Esophagus muscularis mucosa (tissue), 4 donors: ENCODE data around the gene NME8. TPM values are rescaled to one million over a fixed set of nuclear protein-coding genes. Genes with fewer than 3 reads are reported as not detected.

Experiments used
- DNase-seq: peaks from one replicate; pipeline ENCODE4 v3.0.0-alpha.2; 2017; ENCODE audit errors: extremely low spot score
- H3K27ac ChIP-seq, 4 donors: fragments of 200-600 bp; sonication (generic); replicated peaks in 1 of 4; 1 replicate in 3 of 4; 2 replicates in 1 of 4; pipeline ENCODE4 v1.5.1; 2016 to 2019; ENCODE audit warnings: mild to moderate bottlenecking in 1 of 4
- H3K27me3 ChIP-seq, 4 donors: fragments of 200-600 bp; sonication (generic); one replicate each; pipeline versions ENCODE4 v1.5.1 to v1.6.0; 2016 to 2019
- H3K36me3 ChIP-seq, 4 donors: fragments of 200-600 bp; sonication (generic); one replicate each; pipeline ENCODE4 v1.5.1; 2016 to 2019
- H3K4me1 ChIP-seq, 4 donors: fragments of 200-600 bp; sonication (generic); one replicate each; pipeline ENCODE4 v1.5.1; 2016 to 2019
- H3K4me3 ChIP-seq, 4 donors: fragments of 200-600 bp; sonication (generic); 1 replicate in 2 of 4; 2 replicates in 2 of 4; pipeline ENCODE4 v1.5.1; 2016 to 2019; ENCODE audit warnings: mild to moderate bottlenecking in 4 of 4, moderate library complexity in 1 of 4
- H3K9me3 ChIP-seq, 4 donors: fragments of 200-600 bp; sonication (generic); 1 replicate in 3 of 4; 2 replicates in 1 of 4; pipeline ENCODE4 v1.5.1; 2016 to 2019
- CTCF ChIP-seq, 3 experiments: fragments of 200-600 bp in 2 of 3; fragments of 450-650 bp in 1 of 3; sonication (generic) in 2 of 3; IDR thresholded peaks; one replicate each; pipeline ENCODE4 v1.5.1; 2017 to 2019; ENCODE audit warnings: antibody characterized with exemption in 3 of 3, mild to moderate bottlenecking in 2 of 3, moderate library complexity in 1 of 3
- EP300 ChIP-seq: sonication (generic); formaldehyde crosslinking; IDR thresholded peaks from one replicate; pipeline ENCODE4 v1.6.1; 2017; ENCODE audit warnings: antibody characterized with exemption
- POLR2A ChIP-seq: fragments of 450-650 bp; IDR thresholded peaks from one replicate; pipeline ENCODE4 v1.6.1; 2017; ENCODE audit warnings: antibody characterized with exemption, moderate library complexity, mild to moderate bottlenecking, low read depth
- POLR2AphosphoS5 ChIP-seq, 2 donors: sonication (generic); formaldehyde crosslinking; IDR thresholded peaks; one replicate each; pipeline ENCODE4 v1.6.1; 2017; ENCODE audit warnings: antibody characterized with exemption in 2 of 2
- WGBS: methylation state at CpG from one replicate; pipeline ENCODE4 v1.1.5; 2018; 5-methylcytosine and 5-hydroxymethylcytosine counted together
- intact Hi-C: fragments of 100-400 bp; cut with DNase I; formaldehyde crosslinking; loops from one replicate; pipeline ENCODE4 v1.15.1; 2023
- total RNA-seq, 4 donors: library from RNA; depleted of rRNA; stranded (reverse); fragments of >200 nt; gene quantifications; one replicate each; pipeline versions ENCODE4 v1.1.0 to v1.2.1, GENCODE V29; 2016

Gene NME8
- total RNA-seq, 4 donors from 2014 or later = 0.57 TPM; not detected in 3

- Histone ChIP-seq H3K4me3 (no peak overlapping the region), H3K4me1 (peaks cover 0 to 2% (median 0%) of the 10 kb centered on the region in 4 donors), H3K9me3 (peaks cover 0 to 4% (median 0%) of the 10 kb centered on the region in 4 donors), H3K27me3 (no peaks in the 10 kb centered on the region), H3K27ac (no peak overlapping the region), H3K36me3 (no peaks in the 10 kb centered on the region)
- intact Hi-C loops = no loop called here
- no peak for TF ChIP-seq POLR2AphosphoS5 (IDR thresholded peaks at IDR 0.05)
- no peak for TF ChIP-seq EP300
- TF ChIP-seq CTCF (IDR thresholded peaks at IDR 0.05) = no peak
- no peak for TF ChIP-seq POLR2A
- no peak for DNase-seq
- WGBS = 66% methylated on average over 2 of the region's 2 CpGs
Observed at GRCh38 chr7:37932543-37932942, 84.1 kb downstream of the NME8 start.

- no peak overlapping the region for H3K4me3 ChIP-seq
- no peaks in the 10 kb centered on the region for H3K27me3 ChIP-seq
- peaks cover 0 to 4% (median under 1%) of the 10 kb centered on the region in 4 donors for H3K9me3 ChIP-seq
- no peak for TF ChIP-seq CTCF (IDR thresholded peaks at IDR 0.05)
- TF ChIP-seq POLR2AphosphoS5 (IDR thresholded peaks at IDR 0.05) = no peak
- TF ChIP-seq EP300 = no peak
- TF ChIP-seq POLR2A = no peak
- WGBS = 89% methylated on average over 9 of the region's 9 CpGs
- no peaks in the 10 kb centered on the region for H3K4me1 ChIP-seq
- H3K36me3 ChIP-seq = no peaks in the 10 kb centered on the region
- intact Hi-C loops = no loop called here
- DNase-seq = no peak
- H3K27ac ChIP-seq = no peak overlapping the region
Observed at GRCh38 chr7:37933018-37933566, 84.7 kb downstream of the NME8 start.

DNA sequence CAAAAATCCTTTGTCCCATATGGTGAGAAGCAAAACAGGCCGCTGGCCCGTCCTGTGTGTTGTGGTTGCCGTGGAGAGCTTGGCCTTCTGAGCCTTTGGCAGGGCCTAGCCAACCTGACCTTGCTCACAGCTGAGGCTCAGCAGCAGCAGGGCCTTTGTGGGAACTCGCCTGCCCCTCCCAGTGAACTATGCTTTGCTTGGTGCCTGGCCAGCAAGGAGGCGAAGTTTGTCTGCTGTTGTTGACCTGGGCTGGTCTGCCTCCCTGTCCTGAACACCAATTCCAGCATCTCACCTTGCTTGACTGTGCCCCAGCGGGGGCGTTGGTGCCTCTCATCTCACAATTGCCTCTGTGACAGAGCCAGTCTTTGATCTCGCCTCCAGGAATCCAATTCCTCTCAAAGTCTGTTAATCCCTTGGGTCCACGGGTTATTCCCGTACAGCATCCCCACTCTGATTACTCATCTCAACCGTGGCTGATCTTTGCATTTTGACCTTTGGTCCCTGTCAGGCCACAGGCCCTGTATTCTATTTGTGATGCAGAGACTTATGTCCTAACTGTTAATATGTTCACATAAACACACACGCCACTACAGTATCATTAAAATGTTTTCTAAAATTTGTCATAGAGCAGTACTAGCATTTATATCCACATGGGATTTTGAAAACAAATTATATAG lies 94.7 kb downstream of the NME8 start:
- no peak for DNase-seq
- peak overlapping the region; percentile 34 to 62 (median 50) for H3K27ac ChIP-seq
- H3K36me3 ChIP-seq = no peaks in the 10 kb centered on the region
- no peaks in the 10 kb centered on the region for H3K27me3 ChIP-seq
- no peak overlapping the region for H3K4me3 ChIP-seq
- WGBS = 54% methylated on average over 9 of the region's 12 CpGs
- intact Hi-C loops = no loop called here
- H3K4me1 ChIP-seq = peaks cover 13 to 21% (median 17%) of the 10 kb centered on the region in 4 donors
- H3K9me3 ChIP-seq = peaks cover 0 to 7% (median 0%) of the 10 kb centered on the region in 4 donors
- TF ChIP-seq EP300 (no peak), POLR2A (no peak), CTCF (IDR thresholded peaks at IDR 0.05) (no peak), POLR2AphosphoS5 (IDR thresholded peaks at IDR 0.05) (no peak)

GRCh38 chr7:37943905-37944736 lies 95.7 kb downstream of the NME8 start:
- WGBS = 62% methylated on average over 8 of the region's 8 CpGs
- intact Hi-C loops = no loop called here
- Histone ChIP-seq H3K27ac (peak overlapping the region; percentile 45 to 62 (median 49)), H3K27me3 (no peaks in the 10 kb centered on the region), H3K4me1 (peaks cover 13 to 21% (median 17%) of the 10 kb centered on the region in 4 donors), H3K4me3 (no peak overlapping the region), H3K36me3 (no peaks in the 10 kb centered on the region), H3K9me3 (no peaks in the 10 kb centered on the region)
- TF ChIP-seq CTCF (IDR thresholded peaks at IDR 0.05) (no peak), POLR2A (no peak), POLR2AphosphoS5 (IDR thresholded peaks at IDR 0.05) (no peak), EP300 (no peak)
- DNase-seq = no peak
